Endometrial microvascular endothelial cells (primary cell): ENCODE data around the gene NKX2-8. TPM values are rescaled to one million over a fixed set of nuclear protein-coding genes. Genes with fewer than 3 reads are reported as not detected.
"Not testable (repeated sequence)": the region's sequence is repeated elsewhere in the genome, so short reads cannot be mapped to it uniquely, and the experiment has no call there.

Experiments
- in situ Hi-C: cut with HindIII; loops from 2 replicates; pipeline ENCODE4 v1.10.0; 2017; ENCODE audit warnings: low sequenced_read_pairs, low pct_unique_long_range_greater_than_20kb; ENCODE audit errors: inconsistent ontology term
- total RNA-seq: library from RNA; depleted of rRNA; stranded (reverse); fragments of >200 nt; gene quantifications from one replicate; pipeline ENCODE4 v1.2.3, GENCODE V29; 2015; ENCODE audit errors: inconsistent ontology term

NKX2-8 gene
- total RNA-seq, 1 donor from 2014 or later, result not detected

DNA sequence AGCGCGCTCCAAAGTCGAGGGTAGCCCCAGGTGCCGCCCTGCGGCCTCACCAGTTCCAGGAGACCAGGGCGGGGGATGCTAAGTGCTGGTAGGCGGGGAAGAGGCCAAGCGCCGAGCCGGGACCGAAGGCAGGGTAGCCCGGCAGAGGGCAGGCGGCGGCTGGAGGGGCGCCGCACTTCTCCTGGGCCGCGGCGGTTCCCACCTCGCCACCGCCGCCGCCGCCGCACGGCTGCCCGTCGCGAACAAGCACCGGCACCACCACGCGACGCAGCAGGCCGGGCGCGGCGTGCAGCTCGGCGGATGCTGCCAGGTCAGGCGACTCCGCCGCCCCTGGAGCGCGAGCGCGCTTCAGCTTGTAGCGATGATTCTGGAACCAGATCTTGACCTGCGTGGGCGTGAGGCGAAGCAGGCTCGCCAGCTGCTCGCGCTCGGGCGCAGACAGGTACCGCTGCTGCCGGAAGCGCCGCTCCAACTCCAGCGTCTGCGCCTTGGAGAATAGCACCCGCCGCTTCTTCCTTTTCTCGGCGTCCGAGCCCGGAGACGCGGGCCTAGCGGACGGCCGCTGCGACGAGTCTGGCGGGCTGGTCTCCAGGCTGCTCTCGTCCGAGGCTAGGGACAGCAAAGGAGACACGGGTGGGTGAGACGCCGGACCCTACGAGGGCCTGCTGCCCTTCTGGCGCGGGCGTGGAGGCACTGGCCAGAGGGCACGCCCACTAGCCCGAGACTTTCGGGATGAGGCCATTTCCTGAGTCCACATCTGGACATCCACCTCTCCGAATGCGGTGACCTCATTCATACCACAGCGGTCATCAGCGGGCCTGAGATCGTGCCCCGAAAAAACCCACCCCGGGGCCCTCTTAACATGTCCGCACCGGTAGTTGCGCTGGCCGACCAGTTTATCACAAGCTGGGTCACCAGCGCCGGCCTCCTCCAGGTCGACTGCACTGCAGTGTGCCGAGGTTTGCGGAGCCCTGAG, 1.3 kb downstream of the NKX2-8 start:
- in situ Hi-C loops, result no loop called here

DNA sequence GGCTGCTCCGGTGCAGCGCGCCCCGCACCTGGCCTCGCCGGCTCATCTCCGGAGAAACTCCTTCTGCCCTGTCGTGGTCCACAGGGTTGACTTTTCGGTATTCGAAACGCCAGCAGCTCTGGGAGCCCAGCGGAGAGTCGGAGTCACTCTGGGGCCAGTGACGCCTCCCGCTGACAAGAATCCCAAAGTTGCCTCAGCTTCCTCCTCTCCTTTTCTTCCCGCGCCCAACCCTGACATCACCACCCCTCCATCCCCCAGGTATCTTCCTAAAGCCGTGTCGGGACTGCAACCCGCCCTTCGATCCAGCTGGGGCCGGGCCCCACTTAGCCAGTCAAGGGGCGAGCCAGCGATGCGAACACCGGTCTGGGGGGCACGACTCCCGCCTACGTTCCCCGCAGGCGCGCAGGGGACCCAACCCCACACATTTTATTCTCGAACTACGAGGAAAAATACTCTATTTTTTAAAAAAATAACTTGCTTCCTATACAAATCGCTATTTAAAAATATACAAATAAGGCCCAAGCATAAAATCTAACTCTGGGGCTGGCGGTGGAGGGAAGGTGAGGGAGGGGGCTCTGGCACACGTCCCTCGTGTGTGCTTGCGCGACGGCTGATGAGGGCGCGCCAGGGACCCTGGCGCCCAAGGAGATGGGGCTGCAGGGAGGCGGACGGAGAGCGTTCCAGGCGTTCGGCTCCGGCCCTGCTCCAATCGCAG, 2.1 kb downstream of the NKX2-8 start:
- in situ Hi-C loops, result no loop called here

DNA sequence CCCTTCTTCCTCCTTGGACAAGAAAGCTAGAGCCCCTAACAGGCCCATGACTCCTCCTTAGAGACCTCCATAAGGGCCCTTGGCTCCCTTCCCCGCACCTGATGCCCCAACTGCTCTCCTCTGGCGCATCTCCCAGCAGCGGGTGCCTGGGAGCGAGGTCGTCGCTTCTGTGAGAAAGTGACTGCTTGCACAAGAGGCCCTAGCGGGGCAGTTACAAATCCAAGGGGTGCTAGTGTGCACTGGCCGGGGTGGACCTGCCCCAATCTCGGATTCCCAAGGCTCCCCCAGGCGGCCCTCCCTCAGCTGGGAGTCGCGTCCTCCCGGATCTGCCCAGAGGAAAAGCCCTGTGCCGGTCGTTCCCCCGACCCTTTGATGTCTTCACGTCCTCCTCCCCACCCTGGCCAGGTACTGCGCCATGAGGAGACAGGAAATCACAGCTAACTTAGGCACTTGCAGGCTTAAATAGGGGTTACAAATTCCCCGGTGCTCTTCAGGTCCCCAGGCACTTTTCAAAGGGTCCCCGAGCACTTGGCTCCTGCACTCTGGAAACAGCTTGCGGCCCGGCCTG, 2.8 kb downstream of the NKX2-8 start:
- in situ Hi-C loops, result no loop called here

DNA sequence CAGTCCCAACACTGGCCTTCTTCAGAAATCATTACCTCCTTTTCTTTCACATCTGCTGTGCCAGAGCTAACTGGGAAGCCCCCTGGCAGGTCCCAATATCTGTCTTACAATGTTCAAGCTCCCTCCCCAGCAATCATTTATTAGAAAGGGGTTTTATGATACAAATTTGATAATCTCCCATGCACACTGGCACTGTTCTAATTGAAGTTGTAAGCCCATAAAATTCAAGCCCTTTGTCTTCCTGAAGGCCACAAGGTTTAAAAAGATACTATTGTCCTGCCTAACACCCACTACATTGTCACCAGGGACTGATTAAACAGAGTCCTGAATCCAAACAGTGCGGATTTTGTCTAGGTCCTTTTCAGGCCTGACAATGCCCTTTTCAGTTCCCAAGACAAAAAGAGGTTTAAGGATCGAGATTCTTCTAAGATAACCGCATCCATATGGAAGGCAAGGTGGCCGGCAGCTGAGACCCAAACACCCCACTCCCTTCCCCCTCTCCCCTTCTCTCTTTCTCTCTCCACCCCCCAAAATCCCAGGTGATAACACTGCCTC, 3.3 kb downstream of the NKX2-8 start:
- in situ Hi-C loops, result no loop called here

DNA sequence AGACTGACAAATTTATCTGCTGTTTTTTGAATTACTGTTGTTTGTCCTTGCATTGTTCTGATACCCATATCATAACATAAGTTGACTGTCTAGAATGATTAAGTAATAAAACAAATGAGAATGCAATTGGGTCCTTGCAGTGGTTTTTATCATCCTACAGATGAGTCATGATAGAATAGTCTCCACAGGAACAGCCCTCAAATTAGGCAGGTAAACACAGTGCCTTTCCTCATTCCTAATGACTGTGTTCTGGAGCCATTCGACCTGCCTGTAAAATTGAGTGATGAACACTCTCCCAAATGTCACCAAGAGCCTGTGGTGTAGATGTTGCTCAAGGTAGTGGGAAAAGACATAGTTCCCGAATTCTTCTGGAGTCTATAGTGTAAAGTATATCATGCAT, 12.3 kb downstream of the NKX2-8 start:
- in situ Hi-C loops, result no loop called here

DNA sequence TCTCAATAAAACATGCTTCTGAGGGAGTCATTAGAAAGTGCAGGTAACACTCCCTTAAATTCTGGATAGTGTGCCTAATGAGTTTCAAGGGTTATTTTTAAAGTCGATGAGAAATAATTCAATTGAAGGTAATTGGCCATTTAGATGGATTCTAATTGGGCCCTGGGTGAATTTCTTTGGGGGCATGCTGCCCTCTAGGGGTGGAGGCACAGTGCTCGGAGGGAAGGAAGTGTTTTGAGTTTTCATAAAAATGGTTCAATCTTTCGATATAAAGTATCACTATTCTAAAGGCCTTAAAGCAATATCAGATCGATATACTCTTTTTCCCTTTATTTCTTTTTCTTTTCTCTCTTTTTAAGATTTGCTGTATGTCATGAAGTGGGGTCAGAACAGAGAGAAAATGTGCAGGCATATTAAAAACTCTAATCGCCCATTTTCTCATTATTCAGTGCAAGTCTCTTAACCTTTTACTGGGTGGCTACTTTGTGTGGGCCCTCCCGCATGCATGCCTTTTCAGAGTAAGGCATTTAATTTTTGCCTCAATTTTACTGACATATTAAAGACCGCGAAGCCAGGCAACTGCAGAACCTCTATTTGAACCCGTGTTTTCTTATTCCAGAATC, 25.5 kb downstream of the NKX2-8 start:
- in situ Hi-C loops, result no loop called here

DNA sequence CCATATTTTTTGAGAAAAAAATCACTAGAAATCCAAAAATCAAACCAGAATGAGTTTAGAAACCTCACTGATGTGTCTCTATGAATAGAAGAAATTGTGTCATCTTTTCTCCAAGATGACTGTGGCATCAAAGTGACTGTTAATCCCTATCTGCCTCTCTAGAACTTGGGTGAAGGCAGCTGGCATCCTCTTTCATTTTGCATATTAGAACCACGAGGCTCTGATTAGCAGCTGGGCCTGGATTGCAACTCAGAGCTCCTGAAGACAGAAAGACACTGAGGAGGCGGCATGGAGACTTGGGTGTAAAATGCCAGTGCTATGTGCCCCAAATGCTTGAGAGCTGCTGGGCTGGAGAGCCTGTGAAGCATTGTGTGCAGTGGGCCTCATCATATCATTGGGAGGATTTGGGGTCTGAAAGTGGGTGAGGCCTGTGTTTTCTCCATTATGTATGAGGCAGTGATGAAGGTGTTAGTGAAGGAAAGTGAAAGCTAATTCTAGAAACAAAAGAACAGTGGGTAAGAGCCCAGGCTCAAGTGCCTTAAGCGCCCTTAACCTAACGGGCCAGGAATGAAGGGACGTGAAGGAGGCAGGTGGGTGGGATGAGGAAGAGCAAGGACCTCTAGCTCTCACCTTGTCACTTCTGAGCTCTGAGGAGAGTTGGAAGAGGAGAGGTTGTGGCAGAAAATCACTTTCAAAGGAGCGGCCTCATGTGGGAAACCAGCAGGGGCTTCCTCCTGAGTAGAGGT, 26.2 kb downstream of the NKX2-8 start:
- in situ Hi-C loops, result no loop called here

DNA sequence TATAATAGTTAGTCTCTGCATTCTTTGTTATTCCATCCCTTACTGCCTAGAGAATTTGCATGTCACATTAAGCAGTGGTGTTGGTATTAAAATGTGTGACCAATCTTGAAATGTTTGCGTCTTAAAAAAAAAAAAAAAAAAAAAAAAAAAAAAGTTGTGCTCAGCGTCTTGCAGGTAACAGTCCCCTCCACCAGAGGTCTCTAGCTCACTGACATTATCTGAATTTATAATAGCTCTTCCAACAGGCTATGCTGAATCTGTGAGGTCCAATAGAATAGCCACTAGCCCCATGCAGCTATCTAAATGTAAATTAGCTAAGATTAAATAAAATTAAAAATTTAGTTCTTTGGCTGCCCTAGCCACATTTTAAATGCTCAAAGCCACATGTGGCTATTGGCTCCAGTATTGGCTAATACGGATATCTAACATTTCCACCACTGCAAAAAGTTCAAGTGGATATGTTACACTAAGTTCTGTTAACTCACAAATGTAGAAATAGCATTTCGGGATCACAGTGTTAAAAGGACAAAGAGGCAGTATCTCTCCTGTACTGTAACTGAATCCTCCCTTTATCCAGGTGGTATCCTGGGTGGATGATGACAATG, 28.7 kb downstream of the NKX2-8 start:
- in situ Hi-C loops, result no loop called here

DNA sequence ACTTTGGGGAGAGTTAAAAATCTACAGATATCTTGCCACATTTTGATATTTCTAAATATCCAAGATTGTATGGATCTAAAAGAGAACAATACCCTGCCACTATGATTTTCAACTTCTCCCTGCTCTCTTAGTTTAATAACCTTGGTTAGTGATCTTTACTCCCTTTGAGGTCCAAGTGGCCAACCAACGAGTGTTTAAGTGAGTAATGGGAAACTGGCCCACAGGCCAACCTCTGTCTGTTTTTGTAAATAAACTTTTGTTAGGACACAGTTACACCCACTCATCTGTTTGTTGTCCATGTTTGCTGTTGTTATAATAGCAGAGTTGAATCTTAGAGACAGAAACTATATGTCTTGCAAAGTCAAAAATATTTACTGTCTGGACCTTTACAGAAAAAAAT, 31.5 kb downstream of the NKX2-8 start:
- in situ Hi-C loops, result no loop called here

DNA sequence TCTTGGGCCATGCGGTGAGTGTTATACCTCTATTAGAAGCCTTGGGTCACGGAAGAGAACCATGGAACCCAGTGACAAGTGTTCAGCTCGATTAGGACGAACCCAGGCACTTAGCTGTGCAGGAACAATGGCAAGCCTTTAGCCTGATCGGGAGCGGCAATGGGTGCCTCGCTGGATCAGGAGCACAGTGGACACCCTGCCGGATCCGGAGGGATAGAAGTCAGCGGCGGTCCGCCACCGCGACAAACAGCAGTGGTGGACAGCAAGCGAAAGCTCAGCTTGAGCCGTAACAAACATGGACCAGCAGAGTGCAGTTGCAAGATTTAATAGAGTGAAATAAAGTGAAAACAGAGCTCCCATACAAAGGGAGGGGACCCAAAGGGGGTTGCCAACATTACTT, 38.1 kb downstream of the NKX2-8 start:
- in situ Hi-C loops, result not testable (repeated sequence)

DNA sequence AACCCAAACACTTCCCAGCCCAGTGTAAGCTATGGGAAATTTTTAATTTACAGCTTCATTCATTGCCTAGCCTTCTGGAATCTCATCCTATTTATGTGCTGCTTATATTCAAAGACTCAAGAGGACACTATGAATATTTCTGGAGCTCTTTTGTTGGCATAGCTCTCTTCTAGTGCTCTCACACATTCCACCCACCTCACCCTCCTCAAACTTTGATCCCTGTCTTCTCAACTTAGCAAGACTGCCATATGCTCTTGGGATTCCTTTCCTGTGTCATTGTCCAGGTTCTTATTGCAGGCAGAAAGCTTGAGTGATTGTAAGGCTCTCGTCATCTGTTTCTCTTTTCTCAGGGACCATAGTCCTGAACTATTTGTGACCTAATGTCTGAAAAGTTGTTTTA, 44.4 kb downstream of the NKX2-8 start:
- in situ Hi-C loops, result no loop called here

Other genes starting within 250 kb of the NKX2-8 start
- not detected for gene NKX2-1, start 62.4 kb downstream of the NKX2-8 start, total RNA-seq
- gene PAX9, start 79.2 kb upstream of the NKX2-8 start, total RNA-seq, result not detected